Medulla oblongata (tissue), 1 donor: Measurements from ENCODE around the gene YIF1B.
A peak's percentile ranks its signal among the peaks of the same experiment; 100 is the strongest.

Source experiments
- DNase-seq: peaks from one replicate; pipeline ENCODE4 v3.0.0-alpha.2; 2015; ENCODE audit errors: extremely low spot score

Gene YIF1B

GRCh38 chr19:38304352-38304865 lies 11.3 kb downstream of the YIF1B start:
- no peak for DNase-seq

DNA sequence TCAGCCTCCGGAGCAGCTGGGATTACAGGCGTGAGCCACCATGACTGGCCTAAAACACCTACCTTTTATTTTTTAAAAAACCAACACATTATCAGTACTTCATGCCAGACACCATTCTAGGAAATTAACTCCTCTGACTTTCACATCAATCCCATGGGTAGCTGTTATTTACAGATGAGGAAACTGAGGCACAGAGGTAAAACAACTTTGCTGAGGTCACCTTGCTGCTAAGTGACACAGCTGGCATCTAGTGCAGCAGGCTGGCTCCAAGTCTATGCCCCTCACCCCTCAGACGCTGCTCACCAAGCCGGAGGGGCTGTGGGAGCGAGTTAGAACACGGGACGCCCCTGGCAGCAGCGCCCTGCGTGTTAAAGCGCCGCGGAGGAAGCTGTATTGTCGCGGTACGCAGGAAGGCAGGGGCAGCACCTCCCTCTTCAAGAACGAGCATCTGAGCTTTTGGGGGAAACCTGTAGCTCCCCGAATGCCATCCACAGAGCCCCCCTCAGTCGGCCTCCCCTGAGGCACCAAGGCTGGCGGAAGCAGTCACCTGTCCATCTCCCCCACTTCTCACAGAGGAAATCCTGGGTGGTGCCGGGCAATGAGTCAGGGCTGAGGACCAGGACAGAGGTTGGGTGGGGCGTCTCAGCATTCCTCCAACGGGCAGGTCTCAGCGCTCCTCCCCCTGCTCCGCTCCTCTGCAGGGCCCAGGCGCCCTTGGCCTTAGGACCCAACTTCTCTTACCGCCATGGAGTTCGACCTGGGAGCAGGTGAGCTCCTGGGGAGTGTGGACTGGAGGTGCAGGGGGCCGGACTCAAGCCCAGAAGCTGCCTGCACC lies 12.0 kb downstream of the YIF1B start, which contains the start of gene C19orf33:
C19orf33 (plus strand) TSS at position 735 of the 835 bp plus-strand sequence; CDS start at position 746, 11 bp downstream.
- DNase-seq: no peak

GRCh38 chr19:38298821-38299680 lies 16.7 kb downstream of the YIF1B start:
- DNase-seq: no peak

GRCh38 chr19:38294090-38294489 lies 21.7 kb downstream of the YIF1B start:
- DNase-seq: peak; percentile 72

- DNase-seq: no peak
These were observed 22.5 kb downstream of the YIF1B start for GRCh38 chr19:38293281-38293680.

DNA sequence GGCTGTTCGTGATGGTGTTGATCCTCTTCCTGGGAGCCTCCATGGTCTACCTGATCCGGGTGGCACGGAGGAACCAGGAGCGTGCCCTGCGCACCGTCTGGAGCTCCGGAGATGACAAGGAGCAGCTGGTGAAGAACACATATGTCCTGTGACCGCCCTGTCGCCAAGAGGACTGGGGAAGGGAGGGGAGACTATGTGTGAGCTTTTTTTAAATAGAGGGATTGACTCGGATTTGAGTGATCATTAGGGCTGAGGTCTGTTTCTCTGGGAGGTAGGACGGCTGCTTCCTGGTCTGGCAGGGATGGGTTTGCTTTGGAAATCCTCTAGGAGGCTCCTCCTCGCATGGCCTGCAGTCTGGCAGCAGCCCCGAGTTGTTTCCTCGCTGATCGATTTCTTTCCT lies 23.9 kb downstream of the YIF1B start:
- no peak for DNase-seq

DNA sequence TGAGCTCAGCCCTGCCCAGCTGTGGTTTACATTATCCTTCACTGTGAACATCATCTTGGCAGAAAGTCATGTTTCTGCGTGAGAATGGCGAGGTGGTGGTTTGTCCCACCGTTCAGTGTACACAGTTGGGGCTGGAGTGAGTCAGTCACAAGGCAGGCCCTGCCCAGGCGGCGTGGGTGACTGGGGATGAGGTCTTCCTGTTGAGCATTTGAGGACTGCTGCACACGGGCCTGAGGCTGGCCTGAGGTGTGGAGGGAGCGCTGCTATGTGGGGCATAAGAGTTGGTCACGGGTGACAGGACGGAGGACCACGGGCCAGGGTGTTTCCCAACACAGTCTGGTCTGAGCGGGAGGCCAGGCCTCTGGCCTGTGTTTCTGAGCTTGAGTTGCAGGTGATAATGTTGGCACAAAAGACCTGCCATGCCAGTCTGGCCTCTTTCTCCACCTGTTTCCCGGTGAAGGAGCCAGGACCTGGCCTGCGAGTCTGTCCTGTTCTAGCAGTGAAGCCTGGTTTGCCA lies 25.1 kb downstream of the YIF1B start:
- no peak for DNase-seq

DNA sequence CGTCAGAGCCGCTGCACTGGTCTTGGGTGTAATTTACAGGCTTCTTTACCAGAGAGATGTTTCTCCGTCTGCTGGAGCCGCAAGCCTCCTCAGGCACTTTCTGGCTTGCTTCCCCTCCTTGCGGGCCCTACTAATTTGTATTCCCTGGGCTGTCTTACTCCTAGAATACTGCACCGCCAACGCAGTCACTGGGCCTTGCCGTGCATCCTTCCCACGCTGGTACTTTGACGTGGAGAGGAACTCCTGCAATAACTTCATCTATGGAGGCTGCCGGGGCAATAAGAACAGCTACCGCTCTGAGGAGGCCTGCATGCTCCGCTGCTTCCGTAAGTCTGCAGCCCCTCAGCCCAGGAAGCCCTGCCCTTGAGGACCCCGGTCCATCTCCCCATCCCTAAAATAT lies 25.8 kb downstream of the YIF1B start:
- no peak for DNase-seq

DNA sequence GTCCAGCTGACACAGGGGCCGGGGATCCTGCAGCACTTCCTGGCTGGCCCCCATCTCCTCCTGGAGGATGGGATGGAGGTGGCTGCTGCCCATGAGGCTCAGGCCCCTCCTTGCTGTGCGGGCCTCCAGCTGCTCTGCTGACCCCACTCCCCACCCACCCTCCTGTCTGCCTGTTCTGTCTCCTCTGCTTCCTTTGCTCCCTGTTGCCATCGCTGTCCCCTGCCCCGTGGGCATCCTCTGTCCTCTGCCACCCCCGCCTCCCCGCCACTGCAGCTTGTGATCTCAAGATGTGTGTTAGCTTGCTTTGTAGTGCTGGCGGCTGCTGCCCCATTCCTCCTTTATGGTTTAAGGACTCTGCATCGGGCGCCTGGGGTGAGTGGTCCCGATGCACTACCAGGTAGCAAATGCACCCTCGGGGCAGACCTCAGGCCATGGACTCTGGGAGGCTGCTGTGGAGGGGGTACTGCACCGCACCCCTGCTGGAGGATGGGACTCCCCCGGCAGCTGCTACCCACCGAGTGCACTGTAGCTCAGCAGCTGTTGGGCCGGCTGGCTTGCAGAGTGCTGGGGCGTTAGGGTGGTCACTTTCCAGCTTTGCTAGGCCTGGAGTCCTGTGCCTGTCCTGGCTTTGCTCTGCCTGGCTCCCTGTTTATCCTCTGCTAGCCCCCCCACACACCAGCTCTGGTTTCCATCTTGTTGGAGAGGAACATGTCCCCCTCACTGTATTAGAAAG lies 27.5 kb downstream of the YIF1B start:
- DNase-seq: no peak

- DNase-seq: peak; percentile 77
These were observed 28.1 kb downstream of the YIF1B start for GRCh38 chr19:38287604-38288003.

GRCh38 chr19:38285567-38285966 lies 30.2 kb downstream of the YIF1B start:
- no peak for DNase-seq

- DNase-seq: peak; percentile 60
These were observed 31.3 kb downstream of the YIF1B start for GRCh38 chr19:38284422-38284821.

DNA sequence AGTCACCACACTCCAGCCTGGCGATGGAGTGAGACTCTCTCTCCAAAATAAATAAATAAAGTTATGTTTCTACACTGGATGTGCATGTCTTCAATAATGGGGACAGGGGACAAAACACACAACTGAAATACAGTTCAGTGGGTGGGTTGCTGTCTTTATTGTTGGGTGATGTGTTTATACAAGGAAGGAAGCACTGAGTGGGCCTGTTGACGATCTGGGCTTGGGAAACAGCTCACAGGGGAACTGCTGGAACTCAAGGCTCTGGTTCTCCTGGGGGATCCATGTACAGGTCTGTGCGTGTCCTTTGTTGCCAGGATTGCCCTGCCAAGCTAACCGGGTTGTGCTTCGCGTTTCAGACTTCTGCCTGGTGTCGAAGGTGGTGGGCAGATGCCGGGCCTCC lies 32.5 kb downstream of the YIF1B start:
- DNase-seq: no peak

DNA sequence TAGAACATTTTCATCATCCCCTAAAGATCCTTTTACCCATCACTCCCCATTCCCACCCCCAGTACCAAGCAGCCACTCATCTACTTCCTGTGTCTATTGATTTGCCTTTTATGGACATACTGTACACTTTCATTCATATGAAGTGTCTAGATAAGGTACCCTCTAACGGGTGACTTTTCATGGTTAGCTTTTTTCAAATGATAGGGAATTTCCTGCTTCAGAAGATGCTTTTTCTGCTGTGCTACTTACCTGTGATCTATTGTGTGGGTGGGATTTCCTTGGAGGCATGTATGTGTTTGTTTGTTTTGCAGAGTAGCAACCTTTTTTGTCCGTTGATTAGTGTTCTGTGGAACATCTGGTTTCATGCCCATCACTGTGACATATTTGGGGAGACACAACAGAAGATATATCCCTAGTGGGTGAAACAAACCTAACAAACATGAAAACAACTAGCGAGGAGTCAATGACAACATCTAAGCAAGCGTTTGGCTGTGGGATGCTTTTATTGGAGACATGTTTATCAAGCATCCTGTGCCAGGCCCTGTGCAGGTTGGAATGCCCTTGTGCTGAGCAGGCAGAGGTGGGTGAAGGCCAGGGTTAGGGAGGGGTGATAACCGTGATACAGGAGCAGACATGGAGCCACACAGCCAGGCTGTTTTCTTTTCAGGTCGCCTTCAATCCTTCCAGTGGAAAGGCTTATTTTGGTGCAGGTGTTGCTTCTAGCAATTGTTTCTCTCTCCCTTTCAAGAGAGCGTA lies 33.8 kb downstream of the YIF1B start:
- no peak for DNase-seq

GRCh38 chr19:38280030-38280921 lies 35.5 kb downstream of the YIF1B start:
- DNase-seq: no peak

DNA sequence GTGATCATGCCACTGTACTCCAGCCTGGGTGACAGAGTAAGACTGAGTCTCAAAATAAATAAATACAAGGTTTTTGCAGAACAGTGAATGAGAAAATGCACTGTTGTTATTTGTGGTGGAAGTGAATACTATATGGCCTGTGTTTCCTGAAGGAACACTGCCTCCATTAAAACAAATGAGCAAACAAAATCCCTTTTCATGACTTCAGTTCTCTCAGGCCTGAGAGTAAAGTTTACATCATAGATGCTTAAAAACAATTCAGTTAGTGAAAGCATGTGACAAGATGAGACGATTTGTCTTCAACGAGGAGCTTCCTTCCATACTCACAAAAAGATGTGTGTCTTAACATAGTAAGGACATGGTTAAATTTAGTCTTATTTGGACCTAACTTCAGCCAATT lies 37.0 kb downstream of the YIF1B start:
- DNase-seq: peak; percentile 42

- DNase-seq: no peak
These were observed 37.6 kb downstream of the YIF1B start for GRCh38 chr19:38277969-38278680.

DNA sequence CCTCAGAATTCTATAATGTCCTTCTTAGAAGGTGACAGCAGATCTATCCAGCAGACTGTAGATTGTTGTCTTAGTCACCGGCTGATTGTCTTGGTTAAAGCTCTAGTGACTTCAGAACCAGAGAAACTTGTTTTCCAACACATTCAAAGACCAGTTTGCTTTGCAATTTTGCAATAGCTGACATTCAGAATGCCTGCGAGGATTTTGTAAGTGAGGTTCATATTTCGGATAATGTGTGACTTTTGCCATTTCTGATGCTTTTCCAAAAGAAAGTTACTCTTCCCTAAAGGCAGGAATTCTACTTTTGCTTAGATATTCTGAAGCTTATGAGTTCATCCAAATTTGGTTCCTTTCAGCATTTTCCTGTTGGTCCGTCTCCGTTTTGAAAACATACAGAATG lies 38.2 kb downstream of the YIF1B start:
- no peak for DNase-seq

GRCh38 chr19:38276942-38277517 lies 38.7 kb downstream of the YIF1B start:
- no peak for DNase-seq
